NCI-H2107 treated with DMSO at 0.1 percent for 48 hours (cell line): Measurements from ENCODE around the gene INAVA.

ENCODE experiments used
- DNase-seq: peaks from one replicate; lab custom pipeline; 2025; ENCODE audit not compliant: unreplicated experiment; lab: John Stamatoyannopoulos, UW

INAVA gene

GRCh38 chr1:200877010-200877409, 17.7 kb upstream of the INAVA start:
- no peak for DNase-seq

GRCh38 chr1:200877839-200878551, 16.7 kb upstream of the INAVA start:
- no peak for DNase-seq

GRCh38 chr1:200880212-200880611, 14.5 kb upstream of the INAVA start:
- no peak for DNase-seq

DNA sequence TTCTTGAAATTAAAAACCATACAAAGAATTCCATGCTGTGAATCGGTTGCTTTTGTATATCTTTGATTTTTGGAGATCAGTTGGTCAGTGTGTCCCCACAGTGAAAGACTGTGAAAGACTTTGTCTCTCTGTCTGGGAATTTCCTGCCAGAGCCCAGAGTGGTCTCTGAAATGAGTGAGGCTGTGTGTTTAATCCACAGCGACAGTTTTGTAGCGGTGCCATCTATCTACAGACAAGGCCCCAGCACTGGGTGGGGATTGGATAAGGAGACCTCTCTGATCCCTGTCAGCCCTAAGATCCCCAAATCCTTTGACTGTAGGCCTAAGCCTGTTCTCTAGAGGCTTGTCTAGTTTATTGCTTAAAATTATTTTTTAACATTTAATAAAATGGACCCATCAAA, 11.6 kb upstream of the INAVA start:
- no peak for DNase-seq

- no peak for DNase-seq
These were observed 8.9 kb upstream of the INAVA start for GRCh38 chr1:200885623-200886402.

DNA sequence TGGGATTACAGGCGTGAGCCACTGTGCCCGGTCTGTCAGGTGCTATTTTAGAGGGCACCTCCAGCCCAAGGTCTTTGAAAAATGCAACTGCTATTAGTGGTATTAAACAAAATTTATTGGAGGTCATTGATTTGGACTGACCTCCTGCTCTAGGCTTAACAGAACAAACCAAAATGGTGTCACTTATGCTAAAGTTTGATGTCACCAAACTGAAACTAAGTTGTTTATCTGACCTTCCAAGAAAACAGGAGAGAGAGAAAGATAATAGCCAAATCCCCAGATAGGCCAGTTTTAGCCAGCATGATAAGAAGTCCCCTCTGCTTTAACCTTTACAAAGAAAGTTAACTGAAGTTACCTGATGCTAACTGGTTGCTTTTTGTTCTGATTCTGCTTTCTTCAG, 8.1 kb upstream of the INAVA start:
- DNase-seq: no peak

GRCh38 chr1:200887036-200887435, 7.7 kb upstream of the INAVA start:
- DNase-seq: no peak

- DNase-seq: no peak
These were observed 6.8 kb upstream of the INAVA start for GRCh38 chr1:200887772-200888348.

- DNase-seq: no peak
These were observed 6.3 kb upstream of the INAVA start for GRCh38 chr1:200888349-200888838.

DNA sequence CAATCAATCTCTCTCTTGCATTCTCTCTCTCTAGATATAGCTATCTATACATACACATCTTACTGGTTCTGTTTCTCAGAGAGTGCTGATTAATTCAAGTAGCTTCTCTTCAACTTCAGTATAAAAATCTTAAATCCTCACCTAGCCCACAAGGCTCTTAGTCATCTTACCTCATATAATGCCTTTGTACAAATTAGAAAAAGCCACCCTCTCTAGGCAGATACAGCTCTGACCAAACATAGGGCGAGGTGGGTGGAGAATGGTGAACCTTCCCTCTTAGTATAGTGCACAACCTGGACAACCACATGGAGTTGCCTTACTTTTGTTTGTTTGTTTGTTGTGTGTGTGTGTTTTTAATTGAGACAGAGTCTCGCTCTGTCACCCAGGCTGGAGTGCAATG, 5.1 kb upstream of the INAVA start:
- no peak for DNase-seq

GRCh38 chr1:200890027-200890426, 4.7 kb upstream of the INAVA start:
- DNase-seq: no peak

DNA sequence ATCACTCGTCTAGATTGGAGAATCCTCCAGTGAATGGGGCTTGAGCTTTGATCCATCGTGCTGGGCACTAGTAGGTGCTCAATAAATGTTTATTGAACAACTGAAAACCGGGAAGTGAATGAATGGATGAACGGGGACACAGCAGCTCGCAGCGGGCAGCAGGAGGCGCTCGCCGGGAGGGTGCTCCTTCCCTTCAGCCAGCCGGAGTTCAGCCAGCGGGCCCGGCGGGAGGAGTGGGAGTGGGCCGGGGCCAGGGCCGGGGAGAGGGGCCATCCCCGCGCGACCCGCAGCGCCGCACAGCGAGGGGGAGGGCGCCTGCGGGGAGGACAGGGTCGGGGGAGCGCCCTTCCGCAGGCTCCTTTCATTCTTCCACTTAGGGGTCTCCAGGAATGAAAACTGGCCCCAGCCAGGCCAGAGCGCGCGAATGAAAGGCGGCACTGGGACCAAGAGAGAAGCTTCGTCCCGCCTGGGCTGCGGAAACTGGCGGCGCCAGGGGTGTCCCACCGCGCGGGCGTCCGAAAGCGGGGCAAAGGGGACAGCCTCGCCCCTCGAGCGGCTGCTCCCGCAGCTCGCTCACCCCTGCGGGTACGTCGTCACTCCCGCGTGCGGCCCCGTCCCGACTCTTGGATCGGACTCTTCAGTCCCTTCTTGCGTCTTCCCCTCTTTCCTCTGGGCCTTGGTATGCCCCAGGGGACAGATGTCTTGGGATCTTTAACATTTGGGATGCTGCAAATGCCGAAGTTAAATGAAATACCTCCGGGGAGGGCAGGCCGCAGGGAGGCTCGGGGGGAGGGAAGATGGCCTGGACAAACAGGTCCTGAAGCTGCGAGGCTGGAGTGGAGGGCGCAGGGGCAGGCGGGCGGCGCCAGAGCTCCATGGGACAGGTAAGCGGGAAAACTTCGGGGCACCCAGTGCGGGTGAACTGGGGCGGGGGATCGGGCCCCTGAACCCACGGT, 3.6 kb upstream of the INAVA start:
- DNase-seq: no peak

DNA sequence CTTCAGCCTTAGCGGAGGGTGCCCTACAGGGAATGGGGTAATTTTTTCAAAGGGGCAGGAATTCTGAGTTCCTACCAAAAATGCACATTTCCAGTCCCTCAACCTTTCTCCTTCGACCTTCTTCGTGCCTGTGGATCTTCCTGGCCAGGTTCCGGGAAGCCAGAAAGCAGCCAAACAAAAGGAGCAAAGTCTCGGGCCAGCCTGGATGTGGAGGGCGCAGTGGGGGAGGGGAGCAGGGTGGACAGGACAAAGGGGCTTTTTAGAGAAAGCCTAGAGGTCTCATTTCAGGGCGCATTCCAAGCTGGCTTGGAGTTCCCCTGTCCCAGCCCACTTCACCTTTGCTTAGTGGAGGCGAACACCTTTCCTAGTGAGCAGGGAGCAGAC, 2.9 kb upstream of the INAVA start:
- DNase-seq: no peak

DNA sequence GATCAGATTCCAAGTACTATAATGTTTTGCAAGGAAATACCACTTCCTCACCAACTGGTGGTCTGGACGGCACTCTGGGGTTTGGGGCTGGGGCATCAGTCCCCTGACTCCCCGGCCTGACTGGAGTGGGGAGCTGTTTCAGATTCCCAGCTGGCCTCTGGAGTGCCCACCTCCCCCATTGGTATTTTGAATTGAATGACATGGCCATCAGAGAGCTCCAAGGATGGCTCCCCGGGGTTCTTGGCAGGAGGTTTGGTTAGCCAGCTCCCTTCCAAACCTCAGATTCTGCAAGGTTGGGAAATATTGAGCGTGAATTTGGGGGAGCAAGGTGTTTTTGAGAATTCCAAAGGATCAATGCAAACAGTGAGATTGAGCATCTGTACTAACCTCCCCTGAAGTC, 2.2 kb upstream of the INAVA start:
- no peak for DNase-seq

- no peak for DNase-seq
These were observed 1.7 kb upstream of the INAVA start for GRCh38 chr1:200892958-200893357.

DNA sequence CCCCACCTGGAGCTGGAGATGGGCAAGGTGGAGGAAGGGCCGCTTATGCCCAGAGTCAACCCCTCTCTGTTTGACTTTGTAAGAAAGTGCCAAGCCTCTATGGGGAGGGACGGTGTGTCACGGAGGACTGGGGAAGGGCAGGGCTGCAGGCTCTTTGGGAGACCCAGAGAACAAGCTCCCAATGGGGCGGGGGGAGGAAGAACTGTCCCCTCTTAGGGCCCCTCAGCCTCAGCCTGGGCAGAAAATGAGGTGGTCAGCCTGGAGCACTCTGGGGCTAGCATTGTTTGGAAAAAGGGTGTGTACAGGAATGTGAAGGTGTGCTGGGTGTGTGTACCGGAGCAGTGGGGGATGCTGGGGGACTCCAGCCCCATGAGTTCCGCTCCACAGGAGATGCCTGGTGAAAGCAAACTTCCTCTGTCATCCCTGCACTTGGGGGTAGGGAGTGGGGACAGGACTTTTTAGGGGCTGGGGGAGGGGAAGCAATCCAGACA, 1.2 kb upstream of the INAVA start:
- DNase-seq: no peak

DNA sequence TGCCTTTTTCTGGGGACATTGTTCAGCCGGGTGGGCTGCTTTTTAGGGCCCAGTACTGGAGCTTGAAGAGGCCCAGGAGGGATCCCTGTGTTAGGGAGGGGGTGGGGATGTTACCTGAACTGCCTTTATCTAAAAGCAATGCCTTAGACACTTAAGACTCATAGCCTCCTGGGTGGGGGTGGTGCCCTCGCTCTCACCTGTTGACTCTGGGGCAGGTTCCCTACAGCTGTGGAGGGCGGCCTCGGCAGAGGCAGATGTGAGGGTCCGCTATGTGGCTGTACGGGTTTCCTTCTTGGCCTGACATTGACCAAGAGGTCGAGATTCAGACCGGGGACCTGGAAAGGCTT, 716 bp downstream of the INAVA start:
- no peak for DNase-seq

- no peak for DNase-seq
These were observed 1.3 kb downstream of the INAVA start for GRCh38 chr1:200895801-200896530.

DNA sequence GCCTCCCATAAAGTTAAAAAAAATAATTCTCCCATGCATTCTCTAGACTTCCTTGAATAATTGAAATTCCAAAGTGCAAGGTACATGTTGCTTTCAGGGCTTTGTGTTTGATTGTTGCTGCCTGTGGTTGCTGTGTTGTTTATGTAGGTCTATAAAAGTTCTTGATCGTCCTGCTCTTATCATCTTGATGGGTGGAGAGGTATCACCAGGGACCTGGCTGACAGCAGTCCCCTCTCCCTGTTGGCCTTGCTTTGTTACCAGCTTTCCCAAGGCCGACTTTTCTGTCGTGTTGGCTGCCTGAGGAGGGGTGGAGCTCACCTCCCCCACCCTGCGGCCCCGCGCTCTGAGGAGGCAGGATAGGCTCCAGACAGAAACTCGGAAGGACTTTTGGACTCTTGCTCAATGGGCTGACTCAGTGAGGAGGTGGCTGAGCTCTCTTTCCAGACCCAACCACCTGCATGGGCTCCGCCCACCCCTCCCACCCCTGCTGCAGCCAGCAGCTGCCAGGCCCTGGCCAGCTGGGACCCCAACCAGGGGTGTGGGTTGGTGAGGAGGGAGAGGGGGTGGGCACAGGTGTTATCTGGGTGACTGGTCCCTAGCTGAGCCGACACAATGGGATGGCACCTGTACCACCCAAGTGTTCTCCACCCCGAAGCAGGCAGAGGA, 2.0 kb downstream of the INAVA start:
- no peak for DNase-seq

GRCh38 chr1:200897259-200897658, 2.6 kb downstream of the INAVA start:
- no peak for DNase-seq
